Measurements from ENCODE around the gene CAMKMT.
A peak's percentile ranks its signal among the peaks of the same experiment; 100 is the strongest.

CAMKMT gene

GRCh38 chr2:44708661-44709000 lies 346.9 kb downstream of the CAMKMT start:
- peak overlapping the region; percentile 34 for H3K4me3 ChIP-seq (ENCODE audit: low read depth, low read length, poor library complexity, severe bottlenecking)
- peaks cover 31% of the 10 kb centered on the region for H3K4me1 ChIP-seq (ENCODE audit: insufficient read depth, low read length, severe bottlenecking)
- TF ChIP-seq, protein P1, sequence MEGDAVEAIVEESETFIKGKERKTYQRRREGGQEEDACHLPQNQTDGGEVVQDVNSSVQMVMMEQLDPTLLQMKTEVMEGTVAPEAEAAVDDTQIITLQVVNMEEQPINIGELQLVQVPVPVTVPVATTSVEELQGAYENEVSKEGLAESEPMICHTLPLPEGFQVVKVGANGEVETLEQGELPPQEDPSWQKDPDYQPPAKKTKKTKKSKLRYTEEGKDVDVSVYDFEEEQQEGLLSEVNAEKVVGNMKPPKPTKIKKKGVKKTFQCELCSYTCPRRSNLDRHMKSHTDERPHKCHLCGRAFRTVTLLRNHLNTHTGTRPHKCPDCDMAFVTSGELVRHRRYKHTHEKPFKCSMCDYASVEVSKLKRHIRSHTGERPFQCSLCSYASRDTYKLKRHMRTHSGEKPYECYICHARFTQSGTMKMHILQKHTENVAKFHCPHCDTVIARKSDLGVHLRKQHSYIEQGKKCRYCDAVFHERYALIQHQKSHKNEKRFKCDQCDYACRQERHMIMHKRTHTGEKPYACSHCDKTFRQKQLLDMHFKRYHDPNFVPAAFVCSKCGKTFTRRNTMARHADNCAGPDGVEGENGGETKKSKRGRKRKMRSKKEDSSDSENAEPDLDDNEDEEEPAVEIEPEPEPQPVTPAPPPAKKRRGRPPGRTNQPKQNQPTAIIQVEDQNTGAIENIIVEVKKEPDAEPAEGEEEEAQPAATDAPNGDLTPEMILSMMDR (IDR thresholded peaks at IDR 0.05; ENCODE audit: low read length) = no peak
- TF ChIP-seq EZH2 (IDR thresholded peaks at IDR 0.05; ENCODE audit: borderline replicate concordance, low read length) = no peak
- 0 out of 2 replicates have a peak overlapping the region, but pooled peaks have one; percentile 34 for H3K9ac ChIP-seq (ENCODE audit: low read length)
- H3K9me2 ChIP-seq (ENCODE audit: low read depth, low read length) = no peaks in the 10 kb centered on the region
- H3K79me2 ChIP-seq (ENCODE audit: insufficient read depth, low read length) = no peaks in the 10 kb centered on the region
- H4K20me1 ChIP-seq (ENCODE audit: insufficient read depth, low read length) = no peaks in the 10 kb centered on the region
- H3F3A ChIP-seq (ENCODE audit: insufficient read depth, low read length) = no peaks in the 10 kb centered on the region
- H3K27ac ChIP-seq (ENCODE audit: low read depth, low read length, poor library complexity, severe bottlenecking) = peak overlapping the region; percentile 28
- peak overlapping the region; percentile 60 for H3K4me2 ChIP-seq (ENCODE audit: low read length)
- no peaks in the 10 kb centered on the region for H3K9me3 ChIP-seq (ENCODE audit: low read length)
- H3K36me3 ChIP-seq (ENCODE audit: insufficient read depth, low read length) = no peaks in the 10 kb centered on the region
- peak overlapping the region; percentile 95 for H2AFZ ChIP-seq (ENCODE audit: low read length)
- no peaks in the 10 kb centered on the region for H3K27me3 ChIP-seq (ENCODE audit: insufficient read depth, low read length)

DNA sequence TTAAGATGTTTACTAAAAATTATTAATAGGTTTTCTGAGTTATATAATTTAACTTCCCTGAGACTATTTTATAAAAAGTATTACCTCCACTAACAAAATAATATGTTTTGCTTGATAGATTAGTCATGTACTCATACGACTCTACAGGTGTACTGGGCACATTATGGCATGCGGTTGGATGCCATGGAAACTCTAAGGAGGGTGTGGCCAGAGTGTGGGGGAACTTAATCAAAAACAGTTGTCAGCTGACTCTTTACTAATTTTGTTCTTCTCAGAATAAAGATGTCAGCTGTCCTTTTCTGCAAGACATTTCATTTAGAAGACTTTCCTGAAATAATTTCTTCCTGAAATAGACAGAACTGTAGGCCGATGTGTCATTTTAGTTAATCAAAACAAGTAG lies 351.4 kb downstream of the CAMKMT start:
- H3K36me3 ChIP-seq (ENCODE audit: insufficient read depth, low read length) = no peaks in the 10 kb centered on the region
- H3K79me2 ChIP-seq (ENCODE audit: insufficient read depth, low read length) = no peaks in the 10 kb centered on the region
- H3K4me2 ChIP-seq (ENCODE audit: low read length) = peak overlapping the region; percentile 20; the same call in 1 of the 2 replicates
- no peak overlapping the region for H3K4me3 ChIP-seq (ENCODE audit: low read depth, low read length, poor library complexity, severe bottlenecking)
- H4K20me1 ChIP-seq (ENCODE audit: insufficient read depth, low read length) = no peaks in the 10 kb centered on the region
- peaks cover 32% of the 10 kb centered on the region for H3K4me1 ChIP-seq (ENCODE audit: insufficient read depth, low read length, severe bottlenecking)
- H2AFZ ChIP-seq (ENCODE audit: low read length) = no peak overlapping the region
- H3K27me3 ChIP-seq (ENCODE audit: insufficient read depth, low read length) = no peaks in the 10 kb centered on the region
- no peak overlapping the region for H3K9ac ChIP-seq (ENCODE audit: low read length)
- no peaks in the 10 kb centered on the region for H3K9me3 ChIP-seq (ENCODE audit: low read length)
- no peak for TF ChIP-seq EZH2 (IDR thresholded peaks at IDR 0.05; ENCODE audit: borderline replicate concordance, low read length)
- TF ChIP-seq, protein P1 (IDR thresholded peaks at IDR 0.05; ENCODE audit: low read length) = no peak
- peak overlapping the region; percentile 79 for H3K27ac ChIP-seq (ENCODE audit: low read depth, low read length, poor library complexity, severe bottlenecking)
- no peaks in the 10 kb centered on the region for H3F3A ChIP-seq (ENCODE audit: insufficient read depth, low read length)
- no peaks in the 10 kb centered on the region for H3K9me2 ChIP-seq (ENCODE audit: low read depth, low read length)

- Histone ChIP-seq H3K9me2 (ENCODE audit: low read depth, low read length) (no peaks in the 10 kb centered on the region), H3K79me2 (ENCODE audit: insufficient read depth, low read length) (no peaks in the 10 kb centered on the region), H4K20me1 (ENCODE audit: insufficient read depth, low read length) (no peaks in the 10 kb centered on the region), H3F3A (ENCODE audit: insufficient read depth, low read length) (no peaks in the 10 kb centered on the region), H3K4me3 (ENCODE audit: low read depth, low read length, poor library complexity, severe bottlenecking) (no peak overlapping the region), H3K9me3 (ENCODE audit: low read length) (no peaks in the 10 kb centered on the region), H3K36me3 (ENCODE audit: insufficient read depth, low read length) (no peaks in the 10 kb centered on the region), H3K27ac (ENCODE audit: low read depth, low read length, poor library complexity, severe bottlenecking) (no peak overlapping the region), H2AFZ (ENCODE audit: low read length) (no peak overlapping the region), H3K4me1 (ENCODE audit: insufficient read depth, low read length, severe bottlenecking) (peaks cover 19% of the 10 kb centered on the region), H3K27me3 (ENCODE audit: insufficient read depth, low read length) (no peaks in the 10 kb centered on the region), H3K9ac (ENCODE audit: low read length) (no peak overlapping the region), H3K4me2 (ENCODE audit: low read length) (no peak overlapping the region)
- TF ChIP-seq, protein P1 (IDR thresholded peaks at IDR 0.05; ENCODE audit: low read length) = peak; percentile 22; the same call in 1 of the 2 replicates
- TF ChIP-seq EZH2 (IDR thresholded peaks at IDR 0.05; ENCODE audit: borderline replicate concordance, low read length) = no peak
Measured at GRCh38 chr2:44715671-44716081, 353.9 kb downstream of the CAMKMT start.
